ENCODE measurements around the gene PIK3R2.

The PIK3R2 gene

DNA sequence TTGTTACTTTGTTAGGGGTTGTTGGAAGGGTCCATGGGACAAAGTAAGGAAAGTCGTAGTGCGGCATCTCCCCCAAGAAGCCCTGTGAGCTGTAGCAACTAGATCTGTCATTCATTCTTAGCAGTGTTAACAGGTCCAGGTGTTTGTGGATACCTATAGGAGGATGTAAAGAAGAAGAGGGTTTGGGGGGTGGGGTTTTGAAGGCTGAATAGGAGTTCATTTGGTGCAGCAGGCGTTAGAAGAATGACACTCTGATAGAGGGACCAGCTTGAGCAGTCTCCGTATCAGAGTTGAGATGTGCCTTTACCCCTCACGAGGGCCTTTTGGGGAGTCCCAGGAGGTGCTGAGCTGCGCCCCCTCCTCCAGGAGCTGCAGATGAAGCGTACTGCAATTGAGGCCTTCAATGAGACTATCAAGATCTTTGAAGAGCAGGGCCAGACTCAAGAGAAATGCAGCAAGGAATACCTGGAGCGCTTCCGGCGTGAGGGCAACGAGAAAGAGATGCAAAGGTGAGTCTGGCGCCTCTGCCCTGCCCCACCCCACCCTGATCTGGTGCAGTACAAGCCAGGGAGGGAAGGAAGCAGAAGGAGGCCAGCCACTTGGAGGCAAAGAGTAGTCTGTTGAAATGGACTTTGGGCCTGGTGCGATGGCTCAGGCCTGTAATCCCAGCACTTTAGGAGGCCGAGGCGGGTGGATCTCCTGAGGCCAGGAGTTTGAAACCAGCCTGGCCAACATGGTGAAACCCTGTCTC is 13.0 kb downstream of the PIK3R2 start:
- Histone ChIP-seq H4K20me1 (ENCODE audit: low read depth, low read length) (no peaks in the 10 kb centered on the region), H3K9me2 (replicated peaks; ENCODE audit: insufficient read depth, low read length) (no peaks in the 10 kb centered on the region), H3K9me3 (ENCODE audit: insufficient read depth, low read length) (no peaks in the 10 kb centered on the region), H3K27ac (ENCODE audit: low read depth, low read length) (no peak overlapping the region), H3K4me2 (ENCODE audit: low read depth, low read length, poor library complexity, severe bottlenecking) (no peak overlapping the region), H2AFZ (ENCODE audit: low read depth, low read length, severe bottlenecking) (no peak overlapping the region), H3K27me3 (ENCODE audit: low read length) (no peaks in the 10 kb centered on the region), H3K9ac (ENCODE audit: low read length) (no peak overlapping the region), H3F3A (ENCODE audit: insufficient read depth) (peaks cover 18% of the 10 kb centered on the region), H3K4me3 (ENCODE audit: insufficient read depth, low read length, poor library complexity, severe bottlenecking) (no peak overlapping the region), H3K36me3 (ENCODE audit: low read length) (no peaks in the 10 kb centered on the region), H3K79me2 (ENCODE audit: insufficient read depth, low read length) (no peaks in the 10 kb centered on the region)
- TF ChIP-seq, protein P1, sequence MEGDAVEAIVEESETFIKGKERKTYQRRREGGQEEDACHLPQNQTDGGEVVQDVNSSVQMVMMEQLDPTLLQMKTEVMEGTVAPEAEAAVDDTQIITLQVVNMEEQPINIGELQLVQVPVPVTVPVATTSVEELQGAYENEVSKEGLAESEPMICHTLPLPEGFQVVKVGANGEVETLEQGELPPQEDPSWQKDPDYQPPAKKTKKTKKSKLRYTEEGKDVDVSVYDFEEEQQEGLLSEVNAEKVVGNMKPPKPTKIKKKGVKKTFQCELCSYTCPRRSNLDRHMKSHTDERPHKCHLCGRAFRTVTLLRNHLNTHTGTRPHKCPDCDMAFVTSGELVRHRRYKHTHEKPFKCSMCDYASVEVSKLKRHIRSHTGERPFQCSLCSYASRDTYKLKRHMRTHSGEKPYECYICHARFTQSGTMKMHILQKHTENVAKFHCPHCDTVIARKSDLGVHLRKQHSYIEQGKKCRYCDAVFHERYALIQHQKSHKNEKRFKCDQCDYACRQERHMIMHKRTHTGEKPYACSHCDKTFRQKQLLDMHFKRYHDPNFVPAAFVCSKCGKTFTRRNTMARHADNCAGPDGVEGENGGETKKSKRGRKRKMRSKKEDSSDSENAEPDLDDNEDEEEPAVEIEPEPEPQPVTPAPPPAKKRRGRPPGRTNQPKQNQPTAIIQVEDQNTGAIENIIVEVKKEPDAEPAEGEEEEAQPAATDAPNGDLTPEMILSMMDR (IDR thresholded peaks at IDR 0.05; ENCODE audit: insufficient read depth, low read length, poor library complexity, severe bottlenecking) = no peak
- no peak for TF ChIP-seq EZH2phosphoT487 (conservative IDR thresholded peaks at IDR 0.05; ENCODE audit: low read length)

DNA sequence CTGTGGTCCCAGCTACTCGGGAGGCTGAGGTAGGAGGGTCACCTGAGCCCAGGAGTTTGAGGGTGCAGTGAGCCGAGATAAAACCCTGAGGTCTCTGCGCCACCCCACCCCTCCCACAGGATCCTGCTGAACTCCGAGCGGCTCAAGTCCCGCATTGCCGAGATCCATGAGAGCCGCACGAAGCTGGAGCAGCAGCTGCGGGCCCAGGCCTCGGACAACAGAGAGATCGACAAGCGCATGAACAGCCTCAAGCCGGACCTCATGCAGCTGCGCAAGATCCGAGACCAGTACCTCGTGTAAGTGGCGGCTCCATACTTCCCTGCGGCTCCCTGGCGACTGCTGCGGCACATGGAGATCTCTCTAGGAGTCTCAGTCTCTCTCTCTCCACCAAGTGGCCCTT is 14.0 kb downstream of the PIK3R2 start:
- peaks cover 29% of the 10 kb centered on the region for H3F3A ChIP-seq (ENCODE audit: insufficient read depth)
- H3K27me3 ChIP-seq (ENCODE audit: low read length) = no peaks in the 10 kb centered on the region
- H3K9me3 ChIP-seq (ENCODE audit: insufficient read depth, low read length) = no peaks in the 10 kb centered on the region
- H2AFZ ChIP-seq (ENCODE audit: low read depth, low read length, severe bottlenecking) = no peak overlapping the region
- H3K27ac ChIP-seq (ENCODE audit: low read depth, low read length) = no peak overlapping the region
- H3K36me3 ChIP-seq (ENCODE audit: low read length) = no peaks in the 10 kb centered on the region
- H3K9me2 ChIP-seq (replicated peaks; ENCODE audit: insufficient read depth, low read length) = no peaks in the 10 kb centered on the region
- H3K79me2 ChIP-seq (ENCODE audit: insufficient read depth, low read length) = no peaks in the 10 kb centered on the region
- no peak overlapping the region for H3K9ac ChIP-seq (ENCODE audit: low read length)
- H3K4me3 ChIP-seq (ENCODE audit: insufficient read depth, low read length, poor library complexity, severe bottlenecking) = no peak overlapping the region
- H3K4me2 ChIP-seq (ENCODE audit: low read depth, low read length, poor library complexity, severe bottlenecking) = no peak overlapping the region
- H4K20me1 ChIP-seq (ENCODE audit: low read depth, low read length) = no peaks in the 10 kb centered on the region
- no peak for TF ChIP-seq EZH2phosphoT487 (conservative IDR thresholded peaks at IDR 0.05; ENCODE audit: low read length)
- TF ChIP-seq, protein P1 (IDR thresholded peaks at IDR 0.05; ENCODE audit: insufficient read depth, low read length, poor library complexity, severe bottlenecking) = no peak

DNA sequence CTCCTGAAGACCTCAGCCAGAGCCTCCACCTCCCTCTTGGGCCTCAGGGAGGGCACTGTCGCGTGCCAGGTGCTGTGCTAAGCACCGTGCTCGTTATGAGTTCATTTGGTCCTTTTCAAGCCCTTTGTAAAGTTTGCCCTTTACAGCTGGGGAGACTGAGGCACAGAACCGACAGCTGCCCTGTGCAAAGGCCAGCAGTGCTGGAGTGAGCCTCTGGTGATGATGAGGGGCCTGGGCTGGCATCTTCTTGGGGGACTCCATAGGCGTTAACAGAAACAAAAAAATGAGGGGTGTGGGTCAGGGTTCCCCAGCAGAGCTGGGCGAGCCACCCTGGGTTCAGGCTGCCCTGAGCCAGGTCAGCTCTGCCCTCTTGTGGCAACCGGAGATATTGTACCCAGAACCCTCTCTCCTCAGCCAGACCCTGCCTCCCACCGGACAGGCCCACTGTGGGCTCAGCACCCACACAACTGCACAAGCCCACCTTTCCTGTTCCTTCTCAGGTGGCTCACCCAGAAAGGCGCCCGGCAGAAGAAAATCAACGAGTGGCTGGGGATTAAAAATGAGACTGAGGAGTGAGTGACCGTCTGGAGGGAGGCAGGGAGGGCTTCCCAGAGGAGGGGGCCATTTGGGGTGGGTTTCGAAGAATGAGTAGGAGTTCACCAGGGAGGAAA is 15.1 kb downstream of the PIK3R2 start:
- Histone ChIP-seq H3K4me2 (ENCODE audit: low read depth, low read length, poor library complexity, severe bottlenecking) (peak overlapping the region; percentile 18), H3F3A (ENCODE audit: insufficient read depth) (peaks cover 39% of the 10 kb centered on the region), H3K9me2 (replicated peaks; ENCODE audit: insufficient read depth, low read length) (no peaks in the 10 kb centered on the region), H3K4me3 (ENCODE audit: insufficient read depth, low read length, poor library complexity, severe bottlenecking) (no peak overlapping the region), H3K9me3 (ENCODE audit: insufficient read depth, low read length) (no peaks in the 10 kb centered on the region), H3K9ac (ENCODE audit: low read length) (no peak overlapping the region), H3K27ac (ENCODE audit: low read depth, low read length) (peak overlapping the region; percentile 93), H3K27me3 (ENCODE audit: low read length) (no peaks in the 10 kb centered on the region), H2AFZ (ENCODE audit: low read depth, low read length, severe bottlenecking) (no peak overlapping the region), H3K36me3 (ENCODE audit: low read length) (no peaks in the 10 kb centered on the region), H3K79me2 (ENCODE audit: insufficient read depth, low read length) (no peaks in the 10 kb centered on the region), H4K20me1 (ENCODE audit: low read depth, low read length) (no peaks in the 10 kb centered on the region)
- TF ChIP-seq EZH2phosphoT487 (conservative IDR thresholded peaks at IDR 0.05; ENCODE audit: low read length) = no peak
- TF ChIP-seq, protein P1 (IDR thresholded peaks at IDR 0.05; ENCODE audit: insufficient read depth, low read length, poor library complexity, severe bottlenecking) = peak; percentile 77

Measured in SU-DHL-6 (cell line).